ENCODE data around the gene TTC9B.

Gene TTC9B

DNA sequence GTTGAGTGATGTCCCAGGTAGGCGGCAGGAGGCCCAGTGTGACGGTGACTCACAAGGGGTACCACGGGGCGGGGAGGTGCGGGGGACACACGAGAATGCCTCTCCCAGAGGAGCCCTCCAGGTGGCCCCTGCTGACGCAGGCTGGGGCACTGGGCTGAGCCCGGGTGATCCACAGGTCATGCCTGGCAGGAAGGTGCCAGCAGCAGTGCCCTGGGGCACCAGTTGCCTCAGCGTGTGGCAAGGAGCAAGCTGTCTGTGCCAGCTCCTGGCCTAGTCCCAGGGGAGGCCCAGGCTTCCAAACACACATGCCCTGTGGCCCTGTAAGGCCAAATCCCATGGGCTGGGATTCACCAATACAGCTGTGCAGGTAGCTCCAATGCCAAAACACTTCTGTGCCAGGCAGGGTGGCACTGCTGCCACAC lies 38.9 kb upstream of the TTC9B start:
- Histone ChIP-seq H3K4me3 (ENCODE audit: low read length) (no peak overlapping the region), H3K27ac (ENCODE audit: low read depth, low read length) (no peak overlapping the region), H3K79me1 (ENCODE audit: low read length) (peaks cover 1% of the 10 kb centered on the region), H2BK5ac (ENCODE audit: low read length) (no peak overlapping the region), H2AK5ac (ENCODE audit: low read length) (no peak overlapping the region), H4K8ac (ENCODE audit: low read depth, low read length) (no peak overlapping the region), H3K79me2 (ENCODE audit: control insufficient read depth, insufficient read depth, low read length) (no peaks in the 10 kb centered on the region), H3K4ac (ENCODE audit: low read depth, low read length) (no peak overlapping the region), H3K4me1 (ENCODE audit: control insufficient read depth, low read depth, low read length) (no peaks in the 10 kb centered on the region), H3K27me3 (ENCODE audit: insufficient read depth, low read length, poor library complexity) (no peaks in the 10 kb centered on the region), H3K36me3 (ENCODE audit: control insufficient read depth, insufficient read depth, low read length) (peaks cover 1% of the 10 kb centered on the region), H3K23ac (ENCODE audit: low read length) (no peak overlapping the region), H4K5ac (ENCODE audit: low read length) (no peak overlapping the region), H3K18ac (ENCODE audit: low read length) (no peak overlapping the region), H2BK15ac (replicated peaks; ENCODE audit: low read depth) (no peak overlapping the region), H2BK120ac (ENCODE audit: low read depth, low read length) (no peak overlapping the region), H3K56ac (ENCODE audit: low read length) (no peak overlapping the region), H3K9ac (ENCODE audit: low read length) (no peak overlapping the region), H3K4me2 (ENCODE audit: low read length) (no peak overlapping the region)
- WGBS (ENCODE audit: extremely low coverage, insufficient coverage, low lambda C conversion rate): no CpG with 5 or more reads among the region's 9 CpGs
- DNase-seq: no peak

DNA sequence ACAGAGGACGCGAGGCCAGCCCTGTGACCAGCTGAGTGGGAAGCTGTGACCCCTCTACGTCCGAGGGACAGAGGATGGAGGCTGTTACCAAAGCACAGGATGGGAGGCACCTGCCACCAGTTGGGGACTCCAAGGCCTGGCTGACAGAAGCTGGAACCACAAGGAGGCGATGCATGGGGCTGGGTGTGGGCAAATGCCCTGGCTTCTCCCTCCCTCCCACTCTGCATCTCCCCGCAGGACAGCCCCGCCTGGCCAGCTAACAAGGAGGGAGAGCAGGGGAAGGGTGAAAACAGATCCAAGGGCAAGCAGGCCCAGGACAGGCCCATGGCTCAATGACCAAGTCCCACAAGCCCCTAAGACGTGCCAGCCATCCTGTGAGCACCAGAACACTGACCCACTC lies 38.3 kb upstream of the TTC9B start:
- no peak overlapping the region for H3K4me3 ChIP-seq (ENCODE audit: low read length)
- H2BK120ac ChIP-seq (ENCODE audit: low read depth, low read length): no peak overlapping the region
- no CpG with 5 or more reads among the region's 8 CpGs for WGBS (ENCODE audit: extremely low coverage, insufficient coverage, low lambda C conversion rate)
- H3K36me3 ChIP-seq (ENCODE audit: control insufficient read depth, insufficient read depth, low read length): peaks cover 1% of the 10 kb centered on the region
- no peaks in the 10 kb centered on the region for H3K79me2 ChIP-seq (ENCODE audit: control insufficient read depth, insufficient read depth, low read length)
- H3K23ac ChIP-seq (ENCODE audit: low read length): no peak overlapping the region
- no peak overlapping the region for H3K4me2 ChIP-seq (ENCODE audit: low read length)
- H2BK15ac ChIP-seq (replicated peaks; ENCODE audit: low read depth): no peak overlapping the region
- H3K27me3 ChIP-seq (ENCODE audit: insufficient read depth, low read length, poor library complexity): no peaks in the 10 kb centered on the region
- H3K27ac ChIP-seq (ENCODE audit: low read depth, low read length): no peak overlapping the region
- H3K79me1 ChIP-seq (ENCODE audit: low read length): peaks cover 5% of the 10 kb centered on the region
- no peak overlapping the region for H3K56ac ChIP-seq (ENCODE audit: low read length)
- H3K4me1 ChIP-seq (ENCODE audit: control insufficient read depth, low read depth, low read length): no peaks in the 10 kb centered on the region
- no peak overlapping the region for H4K8ac ChIP-seq (ENCODE audit: low read depth, low read length)
- H2BK5ac ChIP-seq (ENCODE audit: low read length): no peak overlapping the region
- no peak overlapping the region for H3K18ac ChIP-seq (ENCODE audit: low read length)
- no peak overlapping the region for H4K5ac ChIP-seq (ENCODE audit: low read length)
- DNase-seq: no peak
- no peak overlapping the region for H2AK5ac ChIP-seq (ENCODE audit: low read length)
- H3K9ac ChIP-seq (ENCODE audit: low read length): no peak overlapping the region
- no peak overlapping the region for H3K4ac ChIP-seq (ENCODE audit: low read depth, low read length)

DNA sequence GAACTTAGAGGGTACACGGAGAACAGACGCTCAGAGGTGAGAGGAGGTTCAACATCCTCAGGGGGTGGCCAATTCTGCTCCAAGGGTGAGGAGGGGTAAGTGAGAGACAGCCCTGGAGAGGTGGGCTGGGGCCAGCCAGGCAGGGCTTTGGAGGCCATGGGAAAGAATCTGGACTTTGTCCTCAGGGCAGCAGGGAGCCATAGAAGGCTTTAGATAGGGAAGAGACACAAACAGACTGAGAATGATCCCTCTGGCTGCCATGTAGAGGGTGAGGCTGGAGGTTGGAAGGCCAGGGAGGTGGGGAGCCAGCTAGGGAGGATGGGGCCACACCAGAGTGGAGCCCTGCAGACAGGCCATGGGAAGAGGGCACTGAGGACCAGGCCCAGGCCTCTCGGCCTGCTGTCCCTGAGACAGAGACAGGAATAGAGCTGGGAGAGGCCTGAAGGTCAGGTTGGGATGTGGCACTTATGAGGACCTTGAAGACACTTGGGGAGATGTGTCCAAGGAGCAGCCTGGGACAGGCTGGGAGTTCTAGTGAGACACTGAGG lies 37.5 kb upstream of the TTC9B start:
- H3K23ac ChIP-seq (ENCODE audit: low read length): no peak overlapping the region
- H2BK120ac ChIP-seq (ENCODE audit: low read depth, low read length): no peak overlapping the region
- H3K4me3 ChIP-seq (ENCODE audit: low read length): no peak overlapping the region
- H2BK15ac ChIP-seq (replicated peaks; ENCODE audit: low read depth): no peak overlapping the region
- no peak overlapping the region for H4K5ac ChIP-seq (ENCODE audit: low read length)
- no peak overlapping the region for H3K4ac ChIP-seq (ENCODE audit: low read depth, low read length)
- H3K36me3 ChIP-seq (ENCODE audit: control insufficient read depth, insufficient read depth, low read length): peaks cover 1% of the 10 kb centered on the region
- H3K27ac ChIP-seq (ENCODE audit: low read depth, low read length): no peak overlapping the region
- H3K56ac ChIP-seq (ENCODE audit: low read length): no peak overlapping the region
- H3K79me2 ChIP-seq (ENCODE audit: control insufficient read depth, insufficient read depth, low read length): no peaks in the 10 kb centered on the region
- no CpG with 5 or more reads among the region's 3 CpGs for WGBS (ENCODE audit: extremely low coverage, insufficient coverage, low lambda C conversion rate)
- no peak overlapping the region for H2BK5ac ChIP-seq (ENCODE audit: low read length)
- H2AK5ac ChIP-seq (ENCODE audit: low read length): no peak overlapping the region
- H3K4me1 ChIP-seq (ENCODE audit: control insufficient read depth, low read depth, low read length): no peaks in the 10 kb centered on the region
- no peak for DNase-seq
- no peak overlapping the region for H4K8ac ChIP-seq (ENCODE audit: low read depth, low read length)
- H3K79me1 ChIP-seq (ENCODE audit: low read length): peaks cover 5% of the 10 kb centered on the region
- no peak overlapping the region for H3K9ac ChIP-seq (ENCODE audit: low read length)
- H3K4me2 ChIP-seq (ENCODE audit: low read length): no peak overlapping the region
- H3K27me3 ChIP-seq (ENCODE audit: insufficient read depth, low read length, poor library complexity): no peaks in the 10 kb centered on the region
- H3K18ac ChIP-seq (ENCODE audit: low read length): no peak overlapping the region

DNA sequence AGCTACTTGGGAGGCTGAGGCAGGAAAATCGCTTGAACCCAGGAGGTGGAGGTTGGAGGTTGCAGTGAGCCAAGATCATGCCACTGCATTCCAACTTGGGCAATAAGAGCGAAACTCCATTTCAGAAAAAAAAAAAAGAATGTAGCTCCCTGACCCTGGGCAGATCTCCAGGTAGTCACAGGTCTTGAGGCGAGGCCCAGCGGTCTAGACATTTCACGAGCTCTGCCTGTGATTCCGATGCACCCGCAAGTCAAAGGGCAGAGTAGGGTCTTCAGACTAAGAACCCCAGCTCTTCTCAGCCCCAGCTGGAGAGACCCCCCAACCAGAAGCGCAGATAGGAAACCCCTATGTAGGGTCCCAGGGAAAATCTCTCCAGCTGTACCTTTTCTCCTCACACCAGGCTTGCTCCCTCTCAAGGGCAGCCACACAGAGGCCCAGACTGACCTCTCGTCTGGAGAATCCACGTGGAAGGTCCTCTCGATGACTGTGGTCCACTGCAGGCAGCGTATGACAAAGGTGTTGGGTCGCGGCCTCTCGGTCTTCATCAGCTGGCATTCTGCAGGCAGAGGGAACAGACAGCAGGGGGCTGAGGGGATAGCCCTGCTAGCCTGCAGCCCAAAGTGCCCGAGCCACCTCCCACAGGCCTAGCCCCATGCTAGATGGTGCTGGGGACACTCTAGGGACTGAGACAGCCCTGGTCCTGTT lies 36.7 kb upstream of the TTC9B start:
- Histone ChIP-seq H3K27me3 (ENCODE audit: insufficient read depth, low read length, poor library complexity) (no peaks in the 10 kb centered on the region), H2AK5ac (ENCODE audit: low read length) (no peak overlapping the region), H3K79me1 (ENCODE audit: low read length) (peaks cover 5% of the 10 kb centered on the region), H3K4ac (ENCODE audit: low read depth, low read length) (no peak overlapping the region), H3K4me1 (ENCODE audit: control insufficient read depth, low read depth, low read length) (no peaks in the 10 kb centered on the region), H3K27ac (ENCODE audit: low read depth, low read length) (peak overlapping the region; percentile 20), H4K5ac (ENCODE audit: low read length) (no peak overlapping the region), H3K79me2 (ENCODE audit: control insufficient read depth, insufficient read depth, low read length) (no peaks in the 10 kb centered on the region), H4K8ac (ENCODE audit: low read depth, low read length) (no peak overlapping the region), H3K23ac (ENCODE audit: low read length) (no peak overlapping the region), H2BK15ac (replicated peaks; ENCODE audit: low read depth) (no peak overlapping the region), H3K4me2 (ENCODE audit: low read length) (no peak overlapping the region), H3K36me3 (ENCODE audit: control insufficient read depth, insufficient read depth, low read length) (peaks cover 1% of the 10 kb centered on the region), H2BK120ac (ENCODE audit: low read depth, low read length) (no peak overlapping the region), H3K18ac (ENCODE audit: low read length) (no peak overlapping the region), H3K9ac (ENCODE audit: low read length) (no peak overlapping the region), H2BK5ac (ENCODE audit: low read length) (no peak overlapping the region), H3K4me3 (ENCODE audit: low read length) (no peak overlapping the region), H3K56ac (ENCODE audit: low read length) (no peak overlapping the region)
- DNase-seq: no peak
- WGBS (ENCODE audit: extremely low coverage, insufficient coverage, low lambda C conversion rate): no CpG with 5 or more reads among the region's 16 CpGs

DNA sequence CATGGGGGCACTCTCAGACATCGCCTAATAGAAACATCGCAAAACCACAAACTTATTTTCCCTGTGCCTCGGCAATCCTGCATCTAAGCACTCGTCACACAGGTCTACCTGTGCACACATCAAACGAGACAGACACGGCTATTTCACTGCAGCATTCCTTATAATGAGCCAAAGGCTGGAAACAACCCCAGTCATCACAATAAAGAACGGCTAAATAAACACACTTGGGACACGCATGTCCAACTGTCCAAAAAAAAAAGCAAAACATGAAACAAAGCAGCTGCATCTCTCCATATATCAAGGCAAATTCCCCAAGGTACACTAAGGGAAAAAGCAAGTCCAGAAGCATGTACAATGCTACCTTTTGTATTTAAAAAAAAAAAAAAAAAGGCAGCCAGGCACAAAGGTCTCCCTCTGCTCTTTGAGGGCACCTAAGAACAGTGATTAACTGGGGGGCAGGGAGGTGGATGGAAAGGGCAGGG lies 35.5 kb upstream of the TTC9B start:
- H3K27ac ChIP-seq (ENCODE audit: low read depth, low read length): no peak overlapping the region
- H3K36me3 ChIP-seq (ENCODE audit: control insufficient read depth, insufficient read depth, low read length): peaks cover 1% of the 10 kb centered on the region
- H3K4me2 ChIP-seq (ENCODE audit: low read length): no peak overlapping the region
- H3K27me3 ChIP-seq (ENCODE audit: insufficient read depth, low read length, poor library complexity): no peaks in the 10 kb centered on the region
- H4K5ac ChIP-seq (ENCODE audit: low read length): no peak overlapping the region
- H3K4me3 ChIP-seq (ENCODE audit: low read length): no peak overlapping the region
- H3K4ac ChIP-seq (ENCODE audit: low read depth, low read length): no peak overlapping the region
- H2BK5ac ChIP-seq (ENCODE audit: low read length): no peak overlapping the region
- no peak overlapping the region for H3K18ac ChIP-seq (ENCODE audit: low read length)
- no peak overlapping the region for H2BK15ac ChIP-seq (replicated peaks; ENCODE audit: low read depth)
- no peak overlapping the region for H3K56ac ChIP-seq (ENCODE audit: low read length)
- H3K9ac ChIP-seq (ENCODE audit: low read length): no peak overlapping the region
- no peak overlapping the region for H2BK120ac ChIP-seq (ENCODE audit: low read depth, low read length)
- WGBS (ENCODE audit: extremely low coverage, insufficient coverage, low lambda C conversion rate): no CpG with 5 or more reads among the region's 8 CpGs
- no peak overlapping the region for H4K8ac ChIP-seq (ENCODE audit: low read depth, low read length)
- no peak for DNase-seq
- no peak overlapping the region for H2AK5ac ChIP-seq (ENCODE audit: low read length)
- no peaks in the 10 kb centered on the region for H3K4me1 ChIP-seq (ENCODE audit: control insufficient read depth, low read depth, low read length)
- peaks cover 5% of the 10 kb centered on the region for H3K79me1 ChIP-seq (ENCODE audit: low read length)
- H3K79me2 ChIP-seq (ENCODE audit: control insufficient read depth, insufficient read depth, low read length): no peaks in the 10 kb centered on the region
- no peak overlapping the region for H3K23ac ChIP-seq (ENCODE audit: low read length)

All from mesendoderm (in vitro differentiated cells).